ENCODE data around the gene ASIC2.

- no peak for TF ChIP-seq CTCF (IDR thresholded peaks at IDR 0.05 in 2 of 3, conservative IDR thresholded peaks at IDR 0.05 in 1 of 3; ENCODE audit: borderline replicate concordance in 1 of 3, insufficient read depth in 1 of 3, low read depth in 2 of 3, low read length in 2 of 3)
- no peak for TF ChIP-seq JUND (IDR thresholded peaks at IDR 0.05)
- no peak for TF ChIP-seq POLR2AphosphoS5 (IDR thresholded peaks at IDR 0.05; ENCODE audit: low read depth, low read length)
- no peak for TF ChIP-seq ELF1 (IDR thresholded peaks at IDR 0.05; ENCODE audit: borderline replicate concordance, low read depth)
- TF ChIP-seq SP1 (IDR thresholded peaks at IDR 0.05; ENCODE audit: low read depth), result no peak
- TF ChIP-seq REST (IDR thresholded peaks at IDR 0.05; ENCODE audit: low read depth), result no peak
- no peak for TF ChIP-seq POLR2A (IDR thresholded peaks at IDR 0.05; ENCODE audit: borderline replicate concordance, extremely low read depth, insufficient read depth, insufficient read length)
- TF ChIP-seq TCF7L2 (IDR thresholded peaks at IDR 0.05; ENCODE audit: borderline replicate concordance, extremely low read depth, insufficient read depth, insufficient read length), result no peak
- no peak for TF ChIP-seq RAD21 (IDR thresholded peaks at IDR 0.05; ENCODE audit: low read depth)
- no peak for TF ChIP-seq YY1 (IDR thresholded peaks at IDR 0.05; ENCODE audit: extremely low read depth, insufficient replicate concordance, low read depth, low read length)
- TF ChIP-seq CBX3 (IDR thresholded peaks at IDR 0.05; ENCODE audit: low read depth), result no peak
- no peak for TF ChIP-seq SIN3A (IDR thresholded peaks at IDR 0.05; ENCODE audit: low read depth)
- no peak for TF ChIP-seq ZBTB33 (IDR thresholded peaks at IDR 0.05; ENCODE audit: extremely low read depth, insufficient replicate concordance, low read length)
These were observed 167.0 kb downstream of the ASIC2 start for GRCh38 chr17:33126086-33126485.
